ENCODE data around the gene PRDM5.
"Not testable (repeated sequence)": the region's sequence is repeated elsewhere in the genome, so short reads cannot be mapped to it uniquely, and the experiment has no call there.

The PRDM5 gene

GRCh38 chr4:120785202-120785601 is 137.3 kb downstream of the PRDM5 start:
- no peak overlapping the region for H3K4me3 Mint-ChIP-seq
- DNase-seq (ENCODE audit: low spot score in 2 of 2), result no peak
- no peaks in the 10 kb centered on the region for H3K4me1 Mint-ChIP-seq
- ATAC-seq, result no peak
- no peaks in the 10 kb centered on the region for H3K36me3 Mint-ChIP-seq
- no peaks in the 10 kb centered on the region for H3K9me3 Mint-ChIP-seq
- H3K27ac Mint-ChIP-seq, result no peak overlapping the region

DNA sequence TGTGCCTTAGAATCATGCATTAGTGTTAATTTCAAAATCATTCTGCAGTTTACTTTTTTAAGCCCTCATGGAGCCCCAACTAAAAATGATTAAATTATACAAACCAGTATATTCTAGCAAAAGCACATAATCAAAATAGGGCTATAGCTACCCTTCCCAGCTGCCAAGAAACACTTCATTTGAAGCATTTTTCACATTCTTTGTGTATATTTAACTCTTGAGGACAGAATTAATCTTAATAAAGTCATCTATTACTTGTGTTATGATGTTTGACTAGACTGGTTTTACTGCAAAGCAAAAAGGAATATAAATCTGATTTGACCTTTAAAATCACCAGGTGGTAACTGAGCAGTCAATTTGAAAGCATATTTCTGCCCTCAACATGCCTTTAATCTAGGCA is 145.1 kb downstream of the PRDM5 start:
- H3K4me3 Mint-ChIP-seq, result no peak overlapping the region
- no peak overlapping the region for H3K27ac Mint-ChIP-seq
- ATAC-seq (no peak), DNase-seq (ENCODE audit: low spot score in 2 of 2) (no peak)
- H3K36me3 Mint-ChIP-seq, result no peaks in the 10 kb centered on the region
- no peaks in the 10 kb centered on the region for H3K9me3 Mint-ChIP-seq
- H3K4me1 Mint-ChIP-seq, result no peaks in the 10 kb centered on the region

DNA sequence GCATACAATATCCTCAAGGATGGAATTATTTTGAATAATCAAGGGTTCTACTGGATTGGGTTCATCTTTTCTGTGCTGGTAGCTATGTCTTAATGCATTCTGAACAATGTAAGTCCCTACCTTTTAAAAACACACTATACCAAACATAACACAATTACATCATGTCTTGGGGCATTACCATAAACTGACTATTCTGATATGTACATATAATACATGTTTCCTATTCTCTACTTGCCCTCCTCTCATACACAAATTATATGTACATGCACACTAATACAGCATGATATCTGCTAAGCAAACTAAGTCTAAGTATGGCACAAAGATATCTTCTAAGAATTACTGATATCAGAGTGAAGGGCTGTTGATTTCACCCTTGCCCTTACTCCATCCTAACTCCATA is 147.1 kb downstream of the PRDM5 start:
- H3K27ac Mint-ChIP-seq, result no peak overlapping the region

DNA sequence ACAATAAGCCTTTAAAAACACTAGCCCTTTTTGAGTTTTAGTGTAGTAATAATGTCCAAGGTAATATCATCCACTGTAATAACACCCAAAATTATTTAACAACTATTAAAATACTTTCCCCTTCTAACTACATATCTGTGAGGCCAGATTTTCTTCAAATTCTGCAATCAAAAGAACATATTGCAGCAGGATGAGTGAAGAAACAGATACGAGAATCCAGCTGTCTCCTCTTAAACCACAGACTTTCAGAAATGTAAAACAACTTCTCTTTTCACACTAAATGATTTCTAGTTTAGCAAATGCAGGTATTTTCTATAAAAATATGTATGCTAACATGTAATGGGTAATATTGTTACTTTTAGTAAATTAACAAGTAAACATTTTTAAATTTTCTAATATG is 148.9 kb downstream of the PRDM5 start:
- Mint-ChIP-seq H3K36me3 (no peaks in the 10 kb centered on the region), H3K4me3 (no peak overlapping the region), H3K4me1 (no peaks in the 10 kb centered on the region), H3K27ac (no peak overlapping the region), H3K9me3 (no peaks in the 10 kb centered on the region)
- ATAC-seq (no peak), DNase-seq (ENCODE audit: low spot score in 2 of 2) (no peak)

More for the DNA sequence above, 147.1 kb downstream of the PRDM5 start:
- ATAC-seq (no peak), DNase-seq (ENCODE audit: low spot score in 2 of 2) (no peak)
- Mint-ChIP-seq H3K4me3 (no peak overlapping the region), H3K36me3 (no peaks in the 10 kb centered on the region), H3K4me1 (no peaks in the 10 kb centered on the region), H3K9me3 (no peaks in the 10 kb centered on the region)

- H3K4me3 Mint-ChIP-seq, result no peak overlapping the region
- H3K27ac Mint-ChIP-seq, result no peak overlapping the region
- no peaks in the 10 kb centered on the region for H3K36me3 Mint-ChIP-seq
- peaks cover 3% of the 10 kb centered on the region for H3K9me3 Mint-ChIP-seq
- DNase-seq (ENCODE audit: low spot score in 2 of 2) (no peak), ATAC-seq (no peak)
- H3K4me1 Mint-ChIP-seq, result no peaks in the 10 kb centered on the region
Measured at GRCh38 chr4:120771907-120772306, 150.6 kb downstream of the PRDM5 start.

DNA sequence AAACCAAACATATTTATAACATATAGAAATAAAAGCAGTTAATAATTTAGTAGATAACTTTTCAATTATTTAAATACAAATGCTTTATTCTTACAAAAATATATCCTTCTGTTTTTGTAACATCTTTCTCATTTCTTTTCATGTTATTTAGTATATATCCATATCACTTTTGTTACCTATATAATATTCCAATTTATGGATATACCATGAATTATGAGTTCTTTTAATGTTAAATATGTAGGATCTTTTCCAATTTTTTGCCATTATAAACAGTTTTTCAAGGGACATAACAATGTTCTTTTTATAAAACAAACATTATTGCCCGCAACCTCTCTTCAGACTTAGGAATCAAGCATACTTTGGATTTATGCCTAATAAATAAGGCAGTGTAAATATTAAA is 151.6 kb downstream of the PRDM5 start:
- no peak overlapping the region for H3K4me3 Mint-ChIP-seq
- no peak overlapping the region for H3K27ac Mint-ChIP-seq
- H3K9me3 Mint-ChIP-seq, result peaks cover 3% of the 10 kb centered on the region
- H3K4me1 Mint-ChIP-seq, result no peaks in the 10 kb centered on the region
- no peaks in the 10 kb centered on the region for H3K36me3 Mint-ChIP-seq
- DNase-seq (ENCODE audit: low spot score in 2 of 2) (no peak), ATAC-seq (no peak)

GRCh38 chr4:120769227-120769626 is 153.3 kb downstream of the PRDM5 start:
- no peak overlapping the region for H3K4me3 Mint-ChIP-seq
- DNase-seq (ENCODE audit: low spot score in 2 of 2), result no peak
- no peak for ATAC-seq
- H3K27ac Mint-ChIP-seq, result no peak overlapping the region
- no peaks in the 10 kb centered on the region for H3K36me3 Mint-ChIP-seq
- H3K4me1 Mint-ChIP-seq, result no peaks in the 10 kb centered on the region
- peaks cover 3% of the 10 kb centered on the region for H3K9me3 Mint-ChIP-seq

GRCh38 chr4:120765260-120765680 is 157.3 kb downstream of the PRDM5 start:
- Mint-ChIP-seq H3K9me3 (peaks cover 3% of the 10 kb centered on the region), H3K4me3 (no peak overlapping the region), H3K27ac (no peak overlapping the region), H3K4me1 (no peaks in the 10 kb centered on the region), H3K36me3 (no peaks in the 10 kb centered on the region)
- no peak for ATAC-seq
- DNase-seq (ENCODE audit: low spot score in 2 of 2), result no peak

DNA sequence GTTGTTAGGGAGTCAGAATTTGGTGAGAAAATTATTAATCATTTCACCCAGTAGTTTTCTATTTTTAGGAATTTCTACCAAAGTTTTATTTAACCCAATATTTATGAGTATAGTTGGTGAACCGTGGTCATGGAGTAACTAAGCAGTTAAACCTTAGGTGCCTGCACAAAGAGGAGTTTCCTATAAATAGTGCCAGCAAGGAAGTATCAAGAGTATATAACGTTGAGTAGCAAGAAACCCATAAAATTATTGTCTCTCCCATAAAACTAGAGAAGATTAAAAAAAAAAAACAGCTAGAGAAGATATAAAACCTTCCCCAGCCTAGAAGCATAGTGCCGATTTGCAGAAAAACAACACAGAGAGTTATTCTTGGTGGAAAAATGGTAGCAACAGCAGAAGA is 158.9 kb downstream of the PRDM5 start:
- Mint-ChIP-seq H3K9me3 (peaks cover 3% of the 10 kb centered on the region), H3K4me3 (no peak overlapping the region), H3K27ac (no peak overlapping the region), H3K4me1 (no peaks in the 10 kb centered on the region), H3K36me3 (no peaks in the 10 kb centered on the region)
- DNase-seq (ENCODE audit: low spot score in 2 of 2), result no peak
- ATAC-seq, result no peak

GRCh38 chr4:120761070-120761469 is 161.5 kb downstream of the PRDM5 start:
- Mint-ChIP-seq H3K9me3 (no peaks in the 10 kb centered on the region), H3K4me3 (no peak overlapping the region), H3K36me3 (no peaks in the 10 kb centered on the region), H3K4me1 (no peaks in the 10 kb centered on the region), H3K27ac (no peak overlapping the region)
- ATAC-seq (no peak), DNase-seq (ENCODE audit: low spot score in 2 of 2) (no peak)

GRCh38 chr4:120760047-120760446 is 162.5 kb downstream of the PRDM5 start:
- H3K4me3 Mint-ChIP-seq, result no peak overlapping the region
- no peaks in the 10 kb centered on the region for H3K9me3 Mint-ChIP-seq
- H3K36me3 Mint-ChIP-seq, result no peaks in the 10 kb centered on the region
- no peaks in the 10 kb centered on the region for H3K4me1 Mint-ChIP-seq
- no peak overlapping the region for H3K27ac Mint-ChIP-seq
- ATAC-seq, result no peak
- DNase-seq (ENCODE audit: low spot score in 2 of 2), result no peak

DNA sequence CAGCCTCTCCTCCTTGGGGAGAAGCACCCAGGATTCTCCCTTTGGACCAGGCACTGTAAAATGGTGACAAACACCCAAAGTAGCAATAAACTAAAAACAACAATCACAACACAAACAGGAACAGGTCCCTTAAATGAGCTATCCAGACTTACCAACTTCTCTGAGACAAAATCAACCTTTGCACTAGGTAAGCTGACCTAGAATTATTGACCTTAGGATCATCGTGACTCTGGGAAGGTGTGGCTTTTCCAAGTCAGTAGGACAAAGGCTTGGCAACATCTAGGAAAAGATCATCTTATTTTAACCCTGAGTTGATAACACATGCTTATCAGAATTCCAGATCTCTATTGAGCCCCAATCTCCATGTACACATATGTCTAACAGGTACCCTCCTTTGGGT is 166.7 kb downstream of the PRDM5 start:
- Mint-ChIP-seq H3K36me3 (no peaks in the 10 kb centered on the region), H3K27ac (no peak overlapping the region), H3K4me1 (no peaks in the 10 kb centered on the region), H3K9me3 (no peaks in the 10 kb centered on the region), H3K4me3 (no peak overlapping the region)
- ATAC-seq (no peak), DNase-seq (ENCODE audit: low spot score in 2 of 2) (no peak)

GRCh38 chr4:120754590-120754989 is 167.9 kb downstream of the PRDM5 start:
- H3K4me3 Mint-ChIP-seq, result no peak overlapping the region
- no peak for ATAC-seq
- no peaks in the 10 kb centered on the region for H3K4me1 Mint-ChIP-seq
- H3K27ac Mint-ChIP-seq, result no peak overlapping the region
- H3K36me3 Mint-ChIP-seq, result no peaks in the 10 kb centered on the region
- DNase-seq (ENCODE audit: low spot score in 2 of 2), result no peak
- peaks cover 3% of the 10 kb centered on the region for H3K9me3 Mint-ChIP-seq

DNA sequence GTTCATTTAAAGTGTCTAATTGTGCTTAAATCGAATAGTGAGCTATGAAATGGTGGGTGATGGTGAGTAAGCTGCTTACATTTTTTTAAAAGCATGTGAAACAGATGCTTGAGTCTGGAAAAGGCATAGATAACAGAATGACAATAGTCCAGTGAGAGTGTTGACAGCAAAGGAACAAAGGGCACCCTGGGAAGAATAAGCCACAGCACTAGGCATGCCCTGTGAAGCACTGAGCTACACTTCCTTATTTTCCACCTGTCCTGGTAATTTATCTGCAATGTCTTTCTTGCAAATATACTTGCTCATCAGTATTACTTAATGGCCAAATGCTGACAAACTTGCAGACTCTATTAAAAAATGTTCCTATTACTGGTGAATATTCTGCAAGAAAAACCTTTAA is 168.7 kb downstream of the PRDM5 start:
- no peak for DNase-seq (ENCODE audit: low spot score in 2 of 2)
- Mint-ChIP-seq H3K27ac (no peak overlapping the region), H3K4me3 (no peak overlapping the region), H3K9me3 (peaks cover 3% of the 10 kb centered on the region), H3K4me1 (no peaks in the 10 kb centered on the region), H3K36me3 (no peaks in the 10 kb centered on the region)
- ATAC-seq, result no peak

DNA sequence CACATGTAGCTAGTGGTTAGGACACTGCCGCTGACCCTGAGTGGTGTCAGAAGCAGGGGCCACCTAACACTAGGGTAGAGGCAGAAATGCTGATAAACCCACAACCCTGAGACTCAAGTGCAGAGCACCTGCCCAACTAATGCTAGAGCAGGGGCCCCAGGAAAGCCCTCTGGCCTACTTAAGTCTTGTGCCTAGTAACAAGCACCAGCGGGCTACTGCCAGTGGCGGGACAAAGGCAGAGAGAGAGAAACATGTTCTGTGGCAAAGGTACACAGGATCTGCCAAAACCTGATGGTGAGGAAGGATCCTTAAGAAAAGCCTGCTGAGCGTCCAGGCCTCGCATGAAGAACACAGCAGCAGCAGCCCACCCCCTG is 172.4 kb downstream of the PRDM5 start:
- ATAC-seq (peak; percentile 21), DNase-seq (ENCODE audit: low spot score in 2 of 2) (no peak)
- no peak overlapping the region for H3K4me3 Mint-ChIP-seq
- H3K27ac Mint-ChIP-seq, result no peak overlapping the region
- peaks cover 3% of the 10 kb centered on the region for H3K9me3 Mint-ChIP-seq
- no peaks in the 10 kb centered on the region for H3K4me1 Mint-ChIP-seq
- H3K36me3 Mint-ChIP-seq, result no peaks in the 10 kb centered on the region

- ATAC-seq, result peak; percentile 50
- peaks cover 3% of the 10 kb centered on the region for H3K9me3 Mint-ChIP-seq
Measured at GRCh38 chr4:120749445-120750151, 172.9 kb downstream of the PRDM5 start.

DNA sequence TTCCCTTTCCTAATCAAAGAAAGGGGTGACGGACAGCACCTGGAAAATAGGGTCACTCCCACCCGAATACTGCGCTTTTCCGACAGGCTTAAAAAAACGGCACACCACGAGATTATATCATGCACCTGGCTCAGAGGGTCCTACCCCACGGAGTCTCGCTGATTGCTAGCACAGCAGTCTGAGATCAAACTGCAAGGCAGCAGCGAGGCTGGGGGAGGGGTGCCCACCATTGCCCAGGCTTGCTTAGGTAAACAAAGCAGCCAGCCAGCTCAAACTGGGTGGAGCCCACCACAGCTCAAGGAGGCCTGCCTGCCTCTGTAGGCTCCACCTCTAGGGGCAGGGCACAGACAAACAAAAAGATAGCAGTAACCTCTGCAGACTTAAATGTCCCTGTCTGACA is 180.9 kb downstream of the PRDM5 start:
- H3K4me1 Mint-ChIP-seq; DNase-seq (ENCODE audit: low spot score in 2 of 2); H3K36me3 Mint-ChIP-seq; H3K27ac Mint-ChIP-seq; H3K9me3 Mint-ChIP-seq; H3K4me3 Mint-ChIP-seq; ATAC-seq: not testable (repeated sequence)

More at GRCh38 chr4:120749445-120750151, 172.9 kb downstream of the PRDM5 start:
- no peak for DNase-seq (ENCODE audit: low spot score in 2 of 2)
- no peak overlapping the region for H3K4me3 Mint-ChIP-seq
- H3K36me3 Mint-ChIP-seq, result no peaks in the 10 kb centered on the region
- H3K4me1 Mint-ChIP-seq, result no peaks in the 10 kb centered on the region
- no peak overlapping the region for H3K27ac Mint-ChIP-seq
